ENCODE data around the gene CFAP119.

Gene CFAP119

DNA sequence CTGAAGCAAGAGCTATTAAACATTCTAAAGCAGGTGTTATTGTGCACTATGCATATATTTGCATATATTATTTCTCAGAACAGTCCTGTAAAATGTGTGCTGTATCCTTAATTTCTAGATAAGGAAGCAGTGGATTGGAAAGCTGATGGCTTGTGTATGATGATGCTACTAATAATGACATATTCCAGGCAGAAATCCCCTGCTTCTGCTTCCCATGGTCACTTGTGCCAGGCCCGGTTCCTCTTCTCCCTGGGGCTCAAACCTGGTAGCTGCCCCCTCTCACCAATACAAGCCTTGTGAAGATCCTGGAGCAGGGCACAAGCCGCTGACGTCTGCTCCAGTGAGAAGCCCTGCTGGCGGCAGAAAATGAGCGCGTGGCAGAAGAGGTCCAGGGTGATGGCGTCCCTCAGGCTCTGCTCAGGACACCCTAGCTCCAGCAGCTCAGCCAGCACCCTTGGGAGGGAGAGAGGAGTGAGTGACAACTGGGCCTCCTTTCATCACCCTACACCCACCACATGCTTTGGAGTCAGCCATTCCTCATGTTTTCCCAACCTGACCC lies 1.8 kb downstream of the CFAP119 start:
- no peak for DNase-seq (ENCODE audit: low read depth)
- TF ChIP-seq, protein P1, sequence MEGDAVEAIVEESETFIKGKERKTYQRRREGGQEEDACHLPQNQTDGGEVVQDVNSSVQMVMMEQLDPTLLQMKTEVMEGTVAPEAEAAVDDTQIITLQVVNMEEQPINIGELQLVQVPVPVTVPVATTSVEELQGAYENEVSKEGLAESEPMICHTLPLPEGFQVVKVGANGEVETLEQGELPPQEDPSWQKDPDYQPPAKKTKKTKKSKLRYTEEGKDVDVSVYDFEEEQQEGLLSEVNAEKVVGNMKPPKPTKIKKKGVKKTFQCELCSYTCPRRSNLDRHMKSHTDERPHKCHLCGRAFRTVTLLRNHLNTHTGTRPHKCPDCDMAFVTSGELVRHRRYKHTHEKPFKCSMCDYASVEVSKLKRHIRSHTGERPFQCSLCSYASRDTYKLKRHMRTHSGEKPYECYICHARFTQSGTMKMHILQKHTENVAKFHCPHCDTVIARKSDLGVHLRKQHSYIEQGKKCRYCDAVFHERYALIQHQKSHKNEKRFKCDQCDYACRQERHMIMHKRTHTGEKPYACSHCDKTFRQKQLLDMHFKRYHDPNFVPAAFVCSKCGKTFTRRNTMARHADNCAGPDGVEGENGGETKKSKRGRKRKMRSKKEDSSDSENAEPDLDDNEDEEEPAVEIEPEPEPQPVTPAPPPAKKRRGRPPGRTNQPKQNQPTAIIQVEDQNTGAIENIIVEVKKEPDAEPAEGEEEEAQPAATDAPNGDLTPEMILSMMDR (IDR thresholded peaks at IDR 0.05; ENCODE audit: low read length, missing control alignments) = no peak
- no peak overlapping the region for H3K4me3 ChIP-seq (replicated peaks; ENCODE audit: low read depth, low read length)

DNA sequence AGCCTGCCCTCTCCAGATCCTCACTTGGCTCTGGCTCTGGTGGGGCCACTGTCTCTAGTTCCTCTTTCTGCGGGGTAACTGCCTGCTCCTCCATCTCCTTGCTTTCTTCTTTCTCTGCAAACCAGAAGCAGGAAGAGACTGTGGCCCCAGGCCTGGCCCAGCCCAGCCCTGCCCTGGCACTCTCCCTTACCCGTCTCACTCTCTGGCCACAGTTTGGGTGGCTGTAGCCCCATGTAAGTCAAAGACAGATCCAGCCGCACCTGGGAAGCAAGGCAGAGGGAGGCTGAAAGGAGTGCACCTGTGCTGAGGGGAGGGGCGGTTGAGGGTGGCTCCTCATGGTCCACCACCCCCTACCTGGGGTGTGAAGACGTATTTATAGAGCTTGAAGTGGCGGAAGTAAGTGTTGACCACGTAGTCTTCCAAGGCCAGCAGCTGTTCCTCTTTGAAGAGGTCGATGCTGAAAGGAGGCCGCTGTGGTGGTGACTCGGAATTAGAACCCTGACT lies 2.8 kb downstream of the CFAP119 start:
- TF ChIP-seq, protein P1 (IDR thresholded peaks at IDR 0.05; ENCODE audit: low read length, missing control alignments) = no peak
- H3K4me3 ChIP-seq (replicated peaks; ENCODE audit: low read depth, low read length) = no peak overlapping the region
- DNase-seq (ENCODE audit: low read depth) = no peak

- TF ChIP-seq, protein P1 (IDR thresholded peaks at IDR 0.05; ENCODE audit: low read length, missing control alignments) = no peak
- no peak overlapping the region for H3K4me3 ChIP-seq (replicated peaks; ENCODE audit: low read depth, low read length)
- DNase-seq (ENCODE audit: low read depth) = no peak
These were observed 4.5 kb downstream of the CFAP119 start for GRCh38 chr16:30757316-30757715.

GRCh38 chr16:30756781-30757100 lies 5.1 kb downstream of the CFAP119 start:
- TF ChIP-seq, protein P1 (IDR thresholded peaks at IDR 0.05; ENCODE audit: low read length, missing control alignments) = no peak
- H3K4me3 ChIP-seq (replicated peaks; ENCODE audit: low read depth, low read length) = no peak overlapping the region
- no peak for DNase-seq (ENCODE audit: low read depth)

- TF ChIP-seq, protein P1 (IDR thresholded peaks at IDR 0.05; ENCODE audit: low read length, missing control alignments) = no peak
- no peak overlapping the region for H3K4me3 ChIP-seq (replicated peaks; ENCODE audit: low read depth, low read length)
- no peak for DNase-seq (ENCODE audit: low read depth)
These were observed 5.7 kb downstream of the CFAP119 start for GRCh38 chr16:30755955-30756780.

DNA sequence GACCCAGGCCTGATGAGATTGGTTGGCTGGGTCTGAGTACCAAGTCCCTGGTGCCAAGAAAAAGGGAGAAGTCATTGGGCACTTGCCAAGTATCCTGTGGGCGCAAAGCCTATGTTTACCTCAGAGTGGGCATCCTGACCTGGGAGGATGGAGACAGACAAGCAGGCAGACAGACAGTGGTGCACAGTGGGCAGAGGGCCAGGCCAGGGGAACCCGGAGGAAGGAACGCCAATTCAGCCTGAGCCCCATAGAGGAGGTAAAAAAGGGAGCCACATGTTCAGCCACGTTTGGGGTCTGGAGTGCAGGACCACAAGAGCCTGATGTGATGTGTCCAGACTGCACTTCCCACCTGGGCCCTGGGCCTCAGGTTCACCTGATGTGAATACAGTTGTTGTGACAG lies 8.3 kb downstream of the CFAP119 start:
- TF ChIP-seq, protein P1 (IDR thresholded peaks at IDR 0.05; ENCODE audit: low read length, missing control alignments) = no peak
- no peak overlapping the region for H3K4me3 ChIP-seq (replicated peaks; ENCODE audit: low read depth, low read length)
- DNase-seq (ENCODE audit: low read depth) = no peak

All from fibroblast of pulmonary artery (primary cell).